ENCODE data around the gene S100A7A. TPM values are rescaled to one million over a fixed set of nuclear protein-coding genes. Genes with fewer than 3 reads are reported as not detected.

Gene S100A7A
- total and polyA plus RNA-seq, 2 of the 8 experiments (the other 6 are each of a cell fraction or from before 2014, with no cell fraction given): not detected

DNA sequence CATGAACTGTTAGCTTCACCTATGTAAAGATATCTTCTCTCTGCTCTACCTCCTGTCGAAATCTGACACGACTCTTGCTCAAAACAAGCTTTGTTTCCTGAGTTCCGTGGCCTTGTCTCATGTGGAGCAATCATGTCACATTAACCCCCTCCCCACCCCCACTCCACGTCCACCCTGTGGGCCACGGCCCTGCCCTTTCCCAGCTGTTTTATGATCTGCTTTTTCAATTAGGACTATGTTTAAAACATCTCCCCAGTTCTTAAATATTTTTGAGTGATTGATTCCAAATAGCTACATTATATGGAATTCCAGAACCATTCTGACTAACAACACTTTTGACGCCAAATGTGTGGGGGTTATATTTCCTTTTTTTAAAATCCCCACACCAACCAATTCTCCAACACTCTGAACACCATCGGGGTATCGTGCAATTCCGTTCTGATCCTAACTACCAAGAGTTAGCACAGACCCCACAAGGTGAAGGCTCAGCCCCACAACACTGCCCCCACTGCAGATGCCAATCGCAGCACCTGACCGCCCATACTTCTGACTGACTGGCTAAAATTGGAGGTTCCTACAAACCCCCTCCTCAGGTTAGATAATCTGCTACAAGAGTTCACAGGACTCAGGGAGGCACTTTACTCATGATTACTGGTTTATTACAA, 12.8 kb upstream of the S100A7A start:
- no peak overlapping the region for H3K4me2 ChIP-seq (ENCODE audit: insufficient read depth in 1 of 2, low read depth in 2 of 2, low read length in 2 of 2)
- FAIRE-seq (no peak), DNase-seq (ENCODE audit: low read depth in 1 of 2, low spot score in 2 of 2) (peak in 1 of 2 experiments; percentile 28)
- H3K27me3 ChIP-seq (replicated peaks in 1 of 4; ENCODE audit: control insufficient read depth in 3 of 4, extremely low read depth in 1 of 4, insufficient read depth in 3 of 4, low read length in 3 of 4): peaks cover 0 to 11% (median 8%) of the 10 kb centered on the region in 4 experiments; a peak in 6 of 7 replicates
- no peak overlapping the region for H3K27ac ChIP-seq (ENCODE audit: low read depth, low read length)
- H3K4me3 ChIP-seq (ENCODE audit: extremely low read depth in 1 of 4, insufficient read depth in 2 of 4, low read depth in 3 of 4, low read length in 4 of 4): no peak overlapping the region
- no peak overlapping the region for H2AFZ ChIP-seq (ENCODE audit: low read length)
- no peak overlapping the region for H4K5ac ChIP-seq (ENCODE audit: insufficient read length, low read depth, low read length)
- H3K14ac ChIP-seq (ENCODE audit: insufficient read length): no peak overlapping the region
- peaks cover 2 to 3% of the 10 kb centered on the region in 2 experiments; a peak in 1 of 4 replicates for H3K9me3 ChIP-seq (ENCODE audit: insufficient read depth in 2 of 2, low read depth in 1 of 2, low read length in 1 of 2)
- H3K18ac ChIP-seq (ENCODE audit: extremely low read depth, low read length): no peak overlapping the region
- no peak overlapping the region for H3K4ac ChIP-seq (replicated peaks; ENCODE audit: insufficient read length, low read depth, low read length)
- H3K9ac ChIP-seq (replicated peaks in 1 of 4; ENCODE audit: extremely low read depth in 1 of 4, low read depth in 3 of 4, low read length in 3 of 4): no peak overlapping the region
- peak overlapping the region; percentile 19; the same call in 1 of the 2 replicates for H2BK12ac ChIP-seq (ENCODE audit: low read depth, low read length)
- no peak overlapping the region for H2BK120ac ChIP-seq (replicated peaks; ENCODE audit: low read depth, low read length)
- H4K20me1 ChIP-seq (replicated peaks in 1 of 2; ENCODE audit: control insufficient read depth in 1 of 2, insufficient read depth in 2 of 2, low read length in 2 of 2): no peaks in the 10 kb centered on the region
- 89% methylated on average over 11 of the region's 11 CpGs; no CpG with 5 or more reads in 1 of the 2 experiments for WGBS, 2 experiments (ENCODE audit: extremely low coverage in 1 of 2, insufficient coverage in 1 of 2, insufficient read length in 1 of 2, insufficient replicate concordance in 2 of 2, low coverage in 1 of 2, low lambda C conversion rate in 2 of 2, missing lambda C conversion rate in 1 of 2)
- H3K4me1 ChIP-seq (replicated peaks in 1 of 4; ENCODE audit: control insufficient read depth in 3 of 4, insufficient read depth in 4 of 4, low read length in 3 of 4): no peaks in the 10 kb centered on the region; a peak in 1 of 7 replicates
- no peak overlapping the region for H4K91ac ChIP-seq (replicated peaks; ENCODE audit: insufficient read length, low read length)
- no peak overlapping the region for H3K23ac ChIP-seq (ENCODE audit: insufficient read length)
- H3K23me2 ChIP-seq (ENCODE audit: low read depth, low read length): no peaks in the 10 kb centered on the region; the same call in 1 of the 2 replicates
- no peak overlapping the region for H4K8ac ChIP-seq (ENCODE audit: extremely low read depth, insufficient read depth, low read length)
- CTCF ChIA-PET (ENCODE audit: partially characterized antibody): interaction anchor here (0.8 to 4.7 kb wide), 13 partner anchors 8 to 165 kb away, joined by 3 to 50 read pairs (median 5); partner anchors contain the start of gene S100A9
- H2BK5ac ChIP-seq (ENCODE audit: low read depth, low read length): no peak overlapping the region; the same call in 1 of the 2 replicates
- no peak overlapping the region for H2BK20ac ChIP-seq (ENCODE audit: low read length)
- no peak for TF ChIP-seq TAF1 (IDR thresholded peaks at IDR 0.05; ENCODE audit: low read depth, low read length)
- TF ChIP-seq, protein P1, sequence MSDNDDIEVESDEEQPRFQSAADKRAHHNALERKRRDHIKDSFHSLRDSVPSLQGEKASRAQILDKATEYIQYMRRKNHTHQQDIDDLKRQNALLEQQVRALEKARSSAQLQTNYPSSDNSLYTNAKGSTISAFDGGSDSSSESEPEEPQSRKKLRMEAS (IDR thresholded peaks at IDR 0.05): no peak
- no peak for TF ChIP-seq CBX5 (IDR thresholded peaks at IDR 0.05; ENCODE audit: low read depth, low read length)
- TF ChIP-seq HDAC2 (IDR thresholded peaks at IDR 0.05; ENCODE audit: borderline replicate concordance in 1 of 2, low read depth in 2 of 2, low read length in 2 of 2): no peak
- TF ChIP-seq ASH2L (IDR thresholded peaks at IDR 0.05; ENCODE audit: low read length): no peak
- TF ChIP-seq HDAC6 (IDR thresholded peaks at IDR 0.05; ENCODE audit: low read depth, low read length): no peak
- TF ChIP-seq SP1 (IDR thresholded peaks at IDR 0.05; ENCODE audit: low read depth, low read length): no peak
- TF ChIP-seq RBBP5 (IDR thresholded peaks at IDR 0.05; ENCODE audit: borderline replicate concordance, low read depth, low read length): no peak
- TF ChIP-seq, protein P2, sequence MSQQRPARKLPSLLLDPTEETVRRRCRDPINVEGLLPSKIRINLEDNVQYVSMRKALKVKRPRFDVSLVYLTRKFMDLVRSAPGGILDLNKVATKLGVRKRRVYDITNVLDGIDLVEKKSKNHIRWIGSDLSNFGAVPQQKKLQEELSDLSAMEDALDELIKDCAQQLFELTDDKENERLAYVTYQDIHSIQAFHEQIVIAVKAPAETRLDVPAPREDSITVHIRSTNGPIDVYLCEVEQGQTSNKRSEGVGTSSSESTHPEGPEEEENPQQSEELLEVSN (IDR thresholded peaks at IDR 0.05): no peak
- no peak for TF ChIP-seq SP4 (IDR thresholded peaks at IDR 0.05; ENCODE audit: low read length)
- TF ChIP-seq RXRA (IDR thresholded peaks at IDR 0.05; ENCODE audit: insufficient read depth, low read depth, low read length): no peak
- no peak for TF ChIP-seq TAF7 (optimal IDR thresholded peaks at IDR 0.05; ENCODE audit: borderline replicate concordance, low read depth, low read length)
- H3K36me3 ChIP-seq (ENCODE audit: control insufficient read depth in 2 of 4, insufficient read depth in 4 of 4, low read length in 3 of 4): no peaks in the 10 kb centered on the region
- H3K79me1 ChIP-seq (ENCODE audit: low read depth, low read length): no peaks in the 10 kb centered on the region
- H2BK15ac ChIP-seq (ENCODE audit: low read length): no peak overlapping the region
- no peaks in the 10 kb centered on the region for H3K79me2 ChIP-seq (ENCODE audit: control insufficient read depth in 1 of 2, insufficient read depth in 2 of 2, low read length in 2 of 2)
- no peak overlapping the region for H2AK5ac ChIP-seq (ENCODE audit: low read depth, low read length)
- POLR2A ChIA-PET (ENCODE audit: partially characterized antibody): interaction anchor here (1.2 kb wide), 1 partner anchor 51 kb away, joined by 4 read pairs; no protein-coding TSS in a partner anchor
- no peak overlapping the region for H3K56ac ChIP-seq (replicated peaks; ENCODE audit: insufficient read length, low read depth, low read length)
